ENCODE measurements around the gene ALDH4A1.

ALDH4A1 gene

DNA sequence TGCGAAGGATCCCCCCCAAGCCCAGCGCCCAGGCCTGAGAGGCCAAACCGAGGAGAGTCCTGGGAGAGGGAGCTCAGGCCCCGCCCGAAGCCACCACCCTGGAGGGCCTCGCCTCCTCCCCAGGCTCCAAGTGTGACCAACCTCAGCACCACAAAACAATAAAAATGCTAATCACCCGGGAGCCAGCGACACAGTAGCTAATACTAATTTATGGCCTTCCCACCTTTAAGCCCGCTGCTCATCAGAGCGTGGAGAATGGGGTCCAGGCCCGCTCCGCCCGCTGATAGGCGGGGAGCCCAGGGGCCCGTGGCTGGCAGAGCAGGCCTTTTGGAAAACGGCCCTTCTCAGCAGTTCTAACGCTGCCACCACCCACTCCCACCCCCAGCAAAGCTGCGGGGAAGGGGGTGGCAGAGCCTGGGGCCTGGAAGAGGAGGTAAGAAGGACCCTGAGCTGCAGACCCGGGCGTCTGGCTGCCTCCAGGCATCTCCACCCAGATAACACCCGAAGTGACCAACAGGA lies 22.5 kb downstream of the ALDH4A1 start:
- DNase-seq (ENCODE audit: low spot score): no peak
- in situ Hi-C loops (cut with MboI; ENCODE audit: low pct_unique_long_range_greater_than_20kb, low sequenced_read_pairs, unreplicated experiment): no loop called here
- TF ChIP-seq, protein P1, sequence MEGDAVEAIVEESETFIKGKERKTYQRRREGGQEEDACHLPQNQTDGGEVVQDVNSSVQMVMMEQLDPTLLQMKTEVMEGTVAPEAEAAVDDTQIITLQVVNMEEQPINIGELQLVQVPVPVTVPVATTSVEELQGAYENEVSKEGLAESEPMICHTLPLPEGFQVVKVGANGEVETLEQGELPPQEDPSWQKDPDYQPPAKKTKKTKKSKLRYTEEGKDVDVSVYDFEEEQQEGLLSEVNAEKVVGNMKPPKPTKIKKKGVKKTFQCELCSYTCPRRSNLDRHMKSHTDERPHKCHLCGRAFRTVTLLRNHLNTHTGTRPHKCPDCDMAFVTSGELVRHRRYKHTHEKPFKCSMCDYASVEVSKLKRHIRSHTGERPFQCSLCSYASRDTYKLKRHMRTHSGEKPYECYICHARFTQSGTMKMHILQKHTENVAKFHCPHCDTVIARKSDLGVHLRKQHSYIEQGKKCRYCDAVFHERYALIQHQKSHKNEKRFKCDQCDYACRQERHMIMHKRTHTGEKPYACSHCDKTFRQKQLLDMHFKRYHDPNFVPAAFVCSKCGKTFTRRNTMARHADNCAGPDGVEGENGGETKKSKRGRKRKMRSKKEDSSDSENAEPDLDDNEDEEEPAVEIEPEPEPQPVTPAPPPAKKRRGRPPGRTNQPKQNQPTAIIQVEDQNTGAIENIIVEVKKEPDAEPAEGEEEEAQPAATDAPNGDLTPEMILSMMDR (IDR thresholded peaks at IDR 0.05; ENCODE audit: extremely low read depth, insufficient read depth, missing control alignments): no peak

DNA sequence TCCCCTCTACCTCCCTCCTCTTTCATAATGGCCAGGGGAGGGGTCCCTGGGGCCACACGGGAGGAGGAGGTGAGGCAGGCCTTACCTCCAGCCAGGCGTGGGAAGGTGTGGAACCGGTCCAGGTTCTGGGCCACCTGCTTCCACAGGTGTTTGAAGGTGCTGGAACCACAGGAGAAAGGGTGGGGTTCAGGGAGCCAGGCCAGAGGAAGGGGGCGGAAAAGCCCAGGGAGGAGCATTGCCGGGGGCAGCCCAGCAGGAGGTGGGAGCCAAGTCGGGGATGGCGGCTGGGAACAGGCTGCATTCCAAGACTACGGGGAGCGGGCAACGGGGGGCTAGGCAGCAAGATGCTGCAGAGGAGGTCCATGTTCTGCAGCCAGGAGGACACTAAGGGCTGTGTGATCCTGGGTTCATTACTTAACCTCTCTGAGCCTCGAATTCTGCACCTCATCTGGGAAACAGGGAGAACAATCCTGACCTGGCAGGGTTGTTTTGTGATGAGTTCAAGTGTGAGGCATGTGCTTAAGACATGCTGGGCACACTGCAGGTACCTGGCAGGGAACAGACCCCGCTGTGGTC lies 23.1 kb downstream of the ALDH4A1 start:
- in situ Hi-C loops (cut with MboI; ENCODE audit: low pct_unique_long_range_greater_than_20kb, low sequenced_read_pairs, unreplicated experiment): no loop called here
- DNase-seq (ENCODE audit: low spot score): no peak
- TF ChIP-seq, protein P1 (IDR thresholded peaks at IDR 0.05; ENCODE audit: extremely low read depth, insufficient read depth, missing control alignments): no peak

DNA sequence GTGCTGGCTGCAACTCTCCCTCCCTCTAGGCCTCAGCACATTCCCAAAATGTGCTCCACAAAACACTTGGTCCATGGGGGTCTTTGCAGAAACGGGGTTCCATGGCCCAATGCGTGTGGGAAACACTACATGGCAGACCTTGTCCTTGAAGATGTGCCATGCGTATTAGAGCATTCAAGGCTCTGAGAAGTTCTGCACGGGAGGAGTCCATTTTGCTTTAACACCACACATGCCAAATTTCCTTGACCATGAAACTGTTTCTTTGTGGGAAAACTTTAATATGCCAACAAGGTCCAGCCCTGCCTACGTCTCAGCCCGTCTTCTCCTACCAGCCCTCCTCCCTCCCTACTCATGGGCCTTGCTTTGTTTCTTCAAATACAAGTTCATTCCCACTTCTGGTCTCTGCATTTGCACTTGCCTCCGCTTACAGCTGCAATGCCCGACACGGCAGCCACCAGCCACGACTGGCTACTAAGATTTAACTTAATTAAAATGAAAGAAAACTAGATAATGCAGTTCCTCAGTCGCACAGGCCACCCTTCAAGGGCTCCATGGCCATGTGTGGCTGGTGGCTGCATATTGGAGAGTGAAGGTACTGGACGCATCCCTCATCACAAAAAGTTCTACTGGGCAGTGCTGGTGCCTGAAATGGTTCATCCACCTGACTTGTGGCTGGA lies 23.7 kb downstream of the ALDH4A1 start:
- TF ChIP-seq, protein P1 (IDR thresholded peaks at IDR 0.05; ENCODE audit: extremely low read depth, insufficient read depth, missing control alignments): no peak
- in situ Hi-C loops (cut with MboI; ENCODE audit: low pct_unique_long_range_greater_than_20kb, low sequenced_read_pairs, unreplicated experiment): no loop called here
- DNase-seq (ENCODE audit: low spot score): no peak

DNA sequence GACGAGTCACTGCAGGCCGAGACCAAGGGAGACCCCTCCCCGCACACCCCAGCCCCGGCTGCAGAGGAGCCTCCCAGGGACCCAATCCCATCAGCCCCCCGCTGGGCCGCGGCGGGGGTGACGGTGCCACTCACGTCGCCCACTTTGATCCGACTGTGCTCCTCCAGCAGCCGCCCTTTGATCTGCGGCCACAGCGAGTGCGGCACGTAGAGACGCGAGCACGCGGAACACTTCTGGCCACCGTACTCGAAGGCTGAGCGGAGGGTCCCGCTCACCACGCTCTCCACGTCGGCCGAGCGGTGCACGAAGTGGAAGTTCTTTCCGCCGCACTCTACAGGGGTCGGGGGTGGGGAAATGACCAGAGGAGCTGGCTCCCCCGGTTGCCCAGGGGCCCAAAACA lies 25.1 kb downstream of the ALDH4A1 start:
- TF ChIP-seq, protein P1 (IDR thresholded peaks at IDR 0.05; ENCODE audit: extremely low read depth, insufficient read depth, missing control alignments): no peak
- in situ Hi-C loops (cut with MboI; ENCODE audit: low pct_unique_long_range_greater_than_20kb, low sequenced_read_pairs, unreplicated experiment): no loop called here
- no peak for DNase-seq (ENCODE audit: low spot score)

DNA sequence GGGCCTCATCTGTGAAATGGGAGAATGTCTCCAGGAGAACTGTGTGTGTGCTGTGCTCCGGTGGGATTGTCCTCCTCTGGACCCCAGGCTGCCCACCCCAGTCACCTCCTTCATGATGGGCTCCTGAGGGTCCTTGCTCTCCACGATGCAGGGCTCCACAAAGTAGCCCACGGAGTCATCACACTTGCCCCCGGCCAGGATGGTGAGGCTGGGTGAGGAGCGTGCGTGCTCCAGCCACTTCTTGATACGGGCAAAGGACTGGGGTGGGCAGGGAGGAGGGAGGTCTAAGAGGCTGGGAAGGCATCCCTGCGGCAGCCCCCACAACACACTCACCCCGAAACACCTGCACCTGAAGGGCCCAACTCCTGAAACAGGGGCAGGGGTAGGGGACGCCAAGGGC lies 26.1 kb downstream of the ALDH4A1 start:
- in situ Hi-C loops (cut with MboI; ENCODE audit: low pct_unique_long_range_greater_than_20kb, low sequenced_read_pairs, unreplicated experiment): no loop called here
- TF ChIP-seq, protein P1 (IDR thresholded peaks at IDR 0.05; ENCODE audit: extremely low read depth, insufficient read depth, missing control alignments): no peak
- no peak for DNase-seq (ENCODE audit: low spot score)

DNA sequence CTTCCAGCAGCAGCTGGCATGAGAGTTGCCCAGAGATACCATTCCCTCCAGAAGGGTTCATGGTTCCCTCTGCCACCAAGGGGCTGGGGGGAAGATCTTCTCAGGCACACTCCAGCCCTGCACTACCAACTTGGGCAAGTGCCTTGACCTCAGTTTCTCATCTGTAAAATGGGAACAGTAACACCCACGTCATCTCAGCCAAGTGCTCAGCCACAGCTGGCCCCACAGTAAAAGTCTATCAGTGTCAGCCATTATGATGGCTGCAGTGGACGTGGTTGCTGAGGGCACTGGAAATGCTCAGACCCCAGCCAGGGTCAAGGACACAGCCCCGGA lies 26.6 kb downstream of the ALDH4A1 start:
- TF ChIP-seq, protein P1 (IDR thresholded peaks at IDR 0.05; ENCODE audit: extremely low read depth, insufficient read depth, missing control alignments): no peak
- in situ Hi-C loops (cut with MboI; ENCODE audit: low pct_unique_long_range_greater_than_20kb, low sequenced_read_pairs, unreplicated experiment): no loop called here

More for the DNA sequence above, 26.6 kb downstream of the ALDH4A1 start:
- no peak for DNase-seq (ENCODE audit: low spot score)
